Smooth muscle cell (in vitro differentiated cells): Measurements from ENCODE around the gene GMCL2. TPM values are rescaled to one million over a fixed set of nuclear protein-coding genes. Genes with fewer than 3 reads are reported as not detected.

Experiments used
- DNase-seq: peaks from one replicate; lab custom pipeline; 2025; ENCODE audit not compliant: unreplicated experiment; lab: John Stamatoyannopoulos, UW
- H2AFZ ChIP-seq: fragments of 200-600 bp; sonication (generic); 2 replicates; pipeline ENCODE4 v1.6.0; 2016; ENCODE audit warnings: antibody characterized with exemption, low read depth, mild to moderate bottlenecking
- H3F3A ChIP-seq: fragments of 200-600 bp; sonication (generic); 2 replicates; pipeline ENCODE4 v1.6.0; 2017; ENCODE audit warnings: antibody characterized with exemption, low read depth
- H3K27ac ChIP-seq: fragments of 200-600 bp; sonication (generic); 2 replicates; pipeline ENCODE4 v1.5.1; 2016; ENCODE audit warnings: low read depth, mild to moderate bottlenecking
- H3K27me3 ChIP-seq: fragments of 200-600 bp; sonication (generic); 2 replicates; pipeline ENCODE4 v1.6.1; 2016; ENCODE audit warnings: low read depth, mild to moderate bottlenecking
- H3K36me3 ChIP-seq: fragments of 200-600 bp; sonication (generic); 2 replicates; pipeline ENCODE4 v1.5.1; 2016; ENCODE audit warnings: low read depth
- H3K4me1 ChIP-seq: fragments of 200-600 bp; sonication (generic); 2 replicates; pipeline ENCODE4 v1.5.1; 2016; ENCODE audit warnings: low read depth
- H3K4me2 ChIP-seq: fragments of 200-600 bp; sonication (generic); 2 replicates; pipeline ENCODE4 v1.6.0; 2016; ENCODE audit warnings: mild to moderate bottlenecking
- H3K4me3 ChIP-seq: fragments of 200-600 bp; sonication (generic); 2 replicates; pipeline ENCODE4 v1.5.1; 2016; ENCODE audit warnings: mild to moderate bottlenecking
- H3K79me2 ChIP-seq: fragments of 200-600 bp; sonication (generic); 2 replicates; pipeline ENCODE4 v1.6.0; 2016; ENCODE audit warnings: low read depth, mild to moderate bottlenecking
- H3K9ac ChIP-seq: fragments of 200-600 bp; sonication (generic); 2 replicates; pipeline ENCODE4 v1.6.0; 2016; ENCODE audit warnings: low read depth
- H3K9me3 ChIP-seq: fragments of 200-600 bp; sonication (generic); replicated peaks from 2 replicates; pipeline ENCODE4 v1.5.1; 2016; ENCODE audit warnings: low read depth
- H4K20me1 ChIP-seq: fragments of 200-600 bp; sonication (generic); 2 replicates; pipeline ENCODE4 v1.6.0; 2016; ENCODE audit warnings: low read depth
- WGBS: methylation state at CpG from one replicate; pipeline ENCODE4 v1.1.7; 2016; ENCODE audit warnings: low lambda C conversion rate; 5-methylcytosine and 5-hydroxymethylcytosine counted together
- polyA plus RNA-seq: library from polyadenylated mRNA; unstranded; fragments of >200 nt; fragmentation: Nextera tagmentation; extraction: Ambion mirVana; gene quantifications from 2 replicates; pipeline ENCODE4 v1.2.1, GENCODE V29; 2016
- total RNA-seq: library from RNA; depleted of rRNA; stranded (reverse); fragments of >200 nt; gene quantifications from 2 replicates; pipeline ENCODE4 v1.2.3, GENCODE V29; 2014
- TF ChIP-seq, protein P1 (sequence below): fragments of 200-600 bp; sonication (generic); IDR thresholded peaks from 2 replicates; pipeline ENCODE4 v1.5.1; 2017; ENCODE audit warnings: borderline replicate concordance, mild to moderate bottlenecking, antibody characterized with exemption; ENCODE audit not compliant: insufficient read depth, poor library complexity, severe bottlenecking

GMCL2 gene
- total and polyA plus RNA-seq, 2 experiments from 2014 or later: 0.22 TPM; not detected in 1

DNA sequence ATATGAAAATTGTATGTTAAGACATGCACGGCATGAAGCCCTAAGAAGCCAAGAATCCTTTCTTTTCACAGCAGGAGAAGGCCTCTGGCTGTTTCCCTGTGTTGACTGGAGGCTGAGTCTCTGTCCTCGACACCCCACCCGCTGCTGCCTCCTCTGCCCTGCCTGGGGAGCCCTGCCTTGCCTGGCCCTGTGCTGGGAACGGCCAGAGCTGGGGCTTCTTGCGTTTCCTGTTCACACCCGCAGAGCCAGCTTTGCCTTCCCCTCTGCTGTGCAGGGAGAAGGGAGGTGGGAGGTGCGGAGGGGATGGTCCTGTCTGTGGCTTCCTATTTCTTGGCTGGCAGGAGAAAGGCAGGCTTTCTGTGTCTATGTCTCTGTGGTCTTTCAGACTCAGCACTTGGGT lies 6.9 kb upstream of the GMCL2 start:
- Histone ChIP-seq H3K9me3 (no peaks in the 10 kb centered on the region), H3K79me2 (no peaks in the 10 kb centered on the region), H2AFZ (no peak overlapping the region), H3K4me1 (peaks cover 7% of the 10 kb centered on the region), H3K27me3 (no peaks in the 10 kb centered on the region), H3K9ac (no peak overlapping the region), H4K20me1 (no peaks in the 10 kb centered on the region), H3K27ac (no peak overlapping the region), H3F3A (no peaks in the 10 kb centered on the region), H3K4me3 (no peak overlapping the region), H3K4me2 (no peak overlapping the region), H3K36me3 (no peaks in the 10 kb centered on the region)
- TF ChIP-seq, protein P1, sequence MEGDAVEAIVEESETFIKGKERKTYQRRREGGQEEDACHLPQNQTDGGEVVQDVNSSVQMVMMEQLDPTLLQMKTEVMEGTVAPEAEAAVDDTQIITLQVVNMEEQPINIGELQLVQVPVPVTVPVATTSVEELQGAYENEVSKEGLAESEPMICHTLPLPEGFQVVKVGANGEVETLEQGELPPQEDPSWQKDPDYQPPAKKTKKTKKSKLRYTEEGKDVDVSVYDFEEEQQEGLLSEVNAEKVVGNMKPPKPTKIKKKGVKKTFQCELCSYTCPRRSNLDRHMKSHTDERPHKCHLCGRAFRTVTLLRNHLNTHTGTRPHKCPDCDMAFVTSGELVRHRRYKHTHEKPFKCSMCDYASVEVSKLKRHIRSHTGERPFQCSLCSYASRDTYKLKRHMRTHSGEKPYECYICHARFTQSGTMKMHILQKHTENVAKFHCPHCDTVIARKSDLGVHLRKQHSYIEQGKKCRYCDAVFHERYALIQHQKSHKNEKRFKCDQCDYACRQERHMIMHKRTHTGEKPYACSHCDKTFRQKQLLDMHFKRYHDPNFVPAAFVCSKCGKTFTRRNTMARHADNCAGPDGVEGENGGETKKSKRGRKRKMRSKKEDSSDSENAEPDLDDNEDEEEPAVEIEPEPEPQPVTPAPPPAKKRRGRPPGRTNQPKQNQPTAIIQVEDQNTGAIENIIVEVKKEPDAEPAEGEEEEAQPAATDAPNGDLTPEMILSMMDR: no peak
- DNase-seq: no peak
- 62% methylated on average over 7 of the region's 7 CpGs for WGBS

DNA sequence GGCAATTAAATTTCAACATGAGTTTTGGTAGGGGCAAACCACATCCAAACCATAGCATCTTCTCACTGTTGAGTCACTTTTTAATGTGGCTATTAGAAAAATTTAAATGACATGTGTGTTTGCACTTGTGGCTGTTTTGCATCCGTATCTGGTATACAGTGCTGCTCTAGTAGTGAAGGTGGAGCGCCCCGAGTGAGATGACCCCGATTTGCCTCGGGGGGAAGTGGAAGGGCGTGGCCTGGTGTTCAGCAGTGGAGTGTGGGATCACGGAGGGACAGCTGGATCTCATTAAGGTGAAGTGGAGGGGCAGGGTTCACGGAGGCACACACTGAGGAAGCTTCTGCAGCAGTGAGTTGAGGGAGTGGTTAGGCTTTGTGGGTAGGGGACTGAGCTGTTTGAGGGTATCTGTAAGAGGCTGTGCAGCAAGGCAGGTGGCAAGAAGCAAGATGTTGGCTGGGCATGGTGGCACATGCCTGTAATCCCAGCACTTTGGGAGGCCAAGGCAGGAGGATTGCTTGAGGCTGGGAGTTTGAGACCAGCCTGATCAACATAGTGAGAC lies 6.2 kb upstream of the GMCL2 start:
- 92% methylated on average over 8 of the region's 8 CpGs for WGBS
- TF ChIP-seq, protein P1: no peak

DNA sequence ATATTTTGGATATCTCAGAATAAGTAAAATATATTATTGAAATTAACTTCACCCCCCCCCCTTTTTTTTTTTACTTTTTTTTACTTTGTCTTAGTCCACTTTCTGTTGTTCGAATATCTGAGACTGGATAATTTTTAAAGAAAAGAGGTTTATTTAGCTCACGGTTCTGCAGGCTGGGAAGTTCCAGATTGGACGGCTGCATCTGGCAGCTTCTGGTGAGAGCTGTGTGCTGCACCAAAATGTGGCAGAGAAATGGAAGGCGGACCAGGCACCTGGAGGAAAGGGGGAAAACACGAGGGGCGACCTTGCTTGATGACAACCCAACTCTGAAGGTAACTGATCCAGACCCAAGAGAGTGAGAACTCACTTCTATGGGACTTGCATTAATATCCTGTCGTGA lies 5.6 kb upstream of the GMCL2 start:
- no peaks in the 10 kb centered on the region for H4K20me1 ChIP-seq
- no peaks in the 10 kb centered on the region for H3K27me3 ChIP-seq
- DNase-seq: no peak
- WGBS: 91% methylated on average over 7 of the region's 7 CpGs
- no peaks in the 10 kb centered on the region for H3F3A ChIP-seq
- H2AFZ ChIP-seq: no peak overlapping the region
- H3K27ac ChIP-seq: no peak overlapping the region
- peaks cover 7% of the 10 kb centered on the region for H3K4me1 ChIP-seq
- H3K4me3 ChIP-seq: no peak overlapping the region
- no peak overlapping the region for H3K9ac ChIP-seq
- H3K4me2 ChIP-seq: no peak overlapping the region
- TF ChIP-seq, protein P1: no peak
- H3K36me3 ChIP-seq: no peaks in the 10 kb centered on the region
- H3K79me2 ChIP-seq: no peaks in the 10 kb centered on the region
- H3K9me3 ChIP-seq: no peaks in the 10 kb centered on the region

More for the DNA sequence above, 6.2 kb upstream of the GMCL2 start:
- H3K9me3 ChIP-seq: no peaks in the 10 kb centered on the region
- H3K27me3 ChIP-seq: no peaks in the 10 kb centered on the region
- no peak overlapping the region for H3K27ac ChIP-seq
- H3F3A ChIP-seq: no peaks in the 10 kb centered on the region
- H3K4me2 ChIP-seq: no peak overlapping the region
- H2AFZ ChIP-seq: no peak overlapping the region
- H3K36me3 ChIP-seq: no peaks in the 10 kb centered on the region
- no peaks in the 10 kb centered on the region for H4K20me1 ChIP-seq
- no peak for DNase-seq
- H3K4me3 ChIP-seq: no peak overlapping the region
- no peaks in the 10 kb centered on the region for H3K79me2 ChIP-seq
- H3K4me1 ChIP-seq: peaks cover 7% of the 10 kb centered on the region
- no peak overlapping the region for H3K9ac ChIP-seq

DNA sequence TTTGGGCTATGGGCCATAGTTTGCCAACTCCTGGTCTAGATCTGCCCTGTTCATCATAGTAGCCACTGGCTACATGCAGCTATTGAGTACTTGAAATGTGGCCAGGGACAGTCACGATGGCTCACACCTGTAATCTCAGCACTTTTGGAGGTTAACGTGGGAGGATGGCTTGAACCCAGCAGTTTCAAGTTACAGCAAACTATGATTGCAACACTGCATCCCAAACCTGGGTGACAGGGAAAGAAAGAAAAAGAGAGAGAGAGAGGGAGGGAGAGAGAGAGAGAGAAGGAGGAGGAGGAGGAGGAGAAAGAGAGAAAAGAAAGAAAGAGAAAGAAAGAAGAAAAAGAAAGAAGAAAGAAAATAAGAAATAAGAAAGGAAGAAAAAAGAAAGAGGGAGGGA lies 5.1 kb upstream of the GMCL2 start:
- 90% methylated on average over 2 of the region's 2 CpGs for WGBS
- Histone ChIP-seq H2AFZ (no peak overlapping the region), H3K27me3 (no peaks in the 10 kb centered on the region), H3K36me3 (no peaks in the 10 kb centered on the region), H3F3A (no peaks in the 10 kb centered on the region), H3K4me3 (no peak overlapping the region), H3K9me3 (no peaks in the 10 kb centered on the region), H3K4me1 (peaks cover 7% of the 10 kb centered on the region), H3K9ac (no peak overlapping the region), H3K79me2 (no peaks in the 10 kb centered on the region), H3K27ac (no peak overlapping the region), H3K4me2 (no peak overlapping the region), H4K20me1 (no peaks in the 10 kb centered on the region)
- DNase-seq: no peak
- TF ChIP-seq, protein P1: no peak
